ENCODE data around the gene PERM1. TPM values are rescaled to one million over a fixed set of nuclear protein-coding genes. Genes with fewer than 3 reads are reported as not detected.

Gene PERM1
- total and polyA plus RNA-seq, 2 of the 13 experiments (the other 11 are each of a cell fraction or from before 2014, with no cell fraction given): 0.04 to 0.29 TPM

GRCh38 chr1:1006305-1007159 lies 24.6 kb upstream of the PERM1 start (continued):
- no peak for TF ChIP-seq ZNF160 (CRISPR knock-in tag; IDR thresholded peaks at IDR 0.05)
- TF ChIP-seq ZNF451 (CRISPR knock-in tag; IDR thresholded peaks at IDR 0.05): no peak
- no peak for TF ChIP-seq ZNF674 (CRISPR knock-in tag; IDR thresholded peaks at IDR 0.05; ENCODE audit: low read depth)
- TF ChIP-seq ZBED4 (CRISPR knock-in tag; IDR thresholded peaks at IDR 0.05; ENCODE audit: borderline replicate concordance): peak; percentile 68
- peak; percentile 80 for TF ChIP-seq ERF (CRISPR knock-in tag; IDR thresholded peaks at IDR 0.05)
- TF ChIP-seq HMGXB4 (CRISPR knock-in tag; IDR thresholded peaks at IDR 0.05; ENCODE audit: borderline replicate concordance in 1 of 2, low read depth in 1 of 2): peak; percentile 53 to 73; a peak in 3 of 4 replicates
- TF ChIP-seq MXD4 (CRISPR knock-in tag; IDR thresholded peaks at IDR 0.05): peak; percentile 55; the same call in 1 of the 2 replicates
- TF ChIP-seq MTA3 (CRISPR knock-in tag; IDR thresholded peaks at IDR 0.05): no peak
- no peak for TF ChIP-seq ZNF615 (CRISPR knock-in tag; IDR thresholded peaks at IDR 0.05; ENCODE audit: borderline replicate concordance)
- peak; percentile 58; the same call in 1 of the 2 replicates for TF ChIP-seq CHD2 (IDR thresholded peaks at IDR 0.05; ENCODE audit: low read depth, low read length)
- no peak for TF ChIP-seq ZNF646 (CRISPR knock-in tag; IDR thresholded peaks at IDR 0.05)
- peak; percentile 44 for TF ChIP-seq ZNF781 (CRISPR knock-in tag; IDR thresholded peaks at IDR 0.05; ENCODE audit: borderline replicate concordance, not compliant biosample characterization)
- no peak for TF ChIP-seq ZNF496 (CRISPR knock-in tag; IDR thresholded peaks at IDR 0.05; ENCODE audit: insufficient replicate concordance)
- peak; percentile 94 for TF ChIP-seq MED1 (CRISPR knock-in tag; IDR thresholded peaks at IDR 0.05)
- TF ChIP-seq BHLHE40 (IDR thresholded peaks at IDR 0.05; ENCODE audit: low read length): peak; percentile 74
- no peak for TF ChIP-seq SSRP1 (CRISPR knock-in tag; IDR thresholded peaks at IDR 0.05)
- TF ChIP-seq ELF3 (CRISPR knock-in tag; IDR thresholded peaks at IDR 0.05): peak; percentile 89
